ENCODE data around the gene IGF2BP1.

IGF2BP1 gene

DNA sequence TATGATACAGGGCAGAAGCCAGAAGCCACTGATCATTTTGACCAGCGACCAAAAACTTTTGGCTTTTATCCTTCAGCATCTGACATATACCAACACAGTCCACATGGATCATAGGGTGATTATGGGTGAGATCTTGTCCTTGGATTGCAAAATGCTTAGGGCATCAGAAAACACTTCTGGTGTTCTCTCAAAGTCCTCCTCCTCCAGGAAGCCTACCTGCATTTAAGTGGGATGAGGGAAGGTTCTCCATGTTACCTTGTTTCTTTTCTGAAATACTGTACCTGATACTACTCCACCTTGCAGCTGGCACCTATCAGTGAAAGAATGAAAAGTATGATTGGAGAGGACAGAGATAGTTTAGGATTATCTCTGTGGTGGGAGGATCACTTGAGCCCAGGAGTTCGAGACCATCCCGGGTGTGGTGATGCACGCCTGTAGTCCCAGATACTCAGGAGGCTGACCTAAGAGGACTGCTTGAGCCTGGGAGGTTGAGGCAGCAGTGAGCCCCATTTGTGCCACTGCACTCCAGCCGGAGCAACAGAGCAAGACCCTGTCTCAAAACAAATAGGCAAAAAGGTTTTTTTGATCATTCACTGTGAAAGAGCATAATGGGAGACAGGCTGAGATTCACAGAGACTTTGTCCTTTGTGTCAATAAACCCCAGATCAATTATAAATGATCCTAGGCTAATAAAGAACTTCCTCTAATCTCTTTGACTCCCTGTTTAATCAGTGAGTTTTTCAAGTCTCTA lies 88.6 kb downstream of the IGF2BP1 start:
- H3K4me3 ChIP-seq = no peak overlapping the region
- DNase-seq (ENCODE audit: low spot score) = no peak
- TF ChIP-seq, protein P1, sequence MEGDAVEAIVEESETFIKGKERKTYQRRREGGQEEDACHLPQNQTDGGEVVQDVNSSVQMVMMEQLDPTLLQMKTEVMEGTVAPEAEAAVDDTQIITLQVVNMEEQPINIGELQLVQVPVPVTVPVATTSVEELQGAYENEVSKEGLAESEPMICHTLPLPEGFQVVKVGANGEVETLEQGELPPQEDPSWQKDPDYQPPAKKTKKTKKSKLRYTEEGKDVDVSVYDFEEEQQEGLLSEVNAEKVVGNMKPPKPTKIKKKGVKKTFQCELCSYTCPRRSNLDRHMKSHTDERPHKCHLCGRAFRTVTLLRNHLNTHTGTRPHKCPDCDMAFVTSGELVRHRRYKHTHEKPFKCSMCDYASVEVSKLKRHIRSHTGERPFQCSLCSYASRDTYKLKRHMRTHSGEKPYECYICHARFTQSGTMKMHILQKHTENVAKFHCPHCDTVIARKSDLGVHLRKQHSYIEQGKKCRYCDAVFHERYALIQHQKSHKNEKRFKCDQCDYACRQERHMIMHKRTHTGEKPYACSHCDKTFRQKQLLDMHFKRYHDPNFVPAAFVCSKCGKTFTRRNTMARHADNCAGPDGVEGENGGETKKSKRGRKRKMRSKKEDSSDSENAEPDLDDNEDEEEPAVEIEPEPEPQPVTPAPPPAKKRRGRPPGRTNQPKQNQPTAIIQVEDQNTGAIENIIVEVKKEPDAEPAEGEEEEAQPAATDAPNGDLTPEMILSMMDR (IDR thresholded peaks at IDR 0.05) = no peak
- H3K27ac ChIP-seq = no peak overlapping the region

GRCh38 chr17:49086316-49086605 lies 89.1 kb downstream of the IGF2BP1 start:
- TF ChIP-seq, protein P1 (IDR thresholded peaks at IDR 0.05) = no peak
- DNase-seq (ENCODE audit: low spot score) = no peak
- no peak overlapping the region for H3K27ac ChIP-seq
- no peak overlapping the region for H3K4me3 ChIP-seq

GRCh38 chr17:49086649-49087048 lies 89.5 kb downstream of the IGF2BP1 start:
- DNase-seq (ENCODE audit: low spot score) = no peak
- TF ChIP-seq, protein P1 (IDR thresholded peaks at IDR 0.05) = no peak
- H3K4me3 ChIP-seq = no peak overlapping the region
- H3K27ac ChIP-seq = no peak overlapping the region

DNA sequence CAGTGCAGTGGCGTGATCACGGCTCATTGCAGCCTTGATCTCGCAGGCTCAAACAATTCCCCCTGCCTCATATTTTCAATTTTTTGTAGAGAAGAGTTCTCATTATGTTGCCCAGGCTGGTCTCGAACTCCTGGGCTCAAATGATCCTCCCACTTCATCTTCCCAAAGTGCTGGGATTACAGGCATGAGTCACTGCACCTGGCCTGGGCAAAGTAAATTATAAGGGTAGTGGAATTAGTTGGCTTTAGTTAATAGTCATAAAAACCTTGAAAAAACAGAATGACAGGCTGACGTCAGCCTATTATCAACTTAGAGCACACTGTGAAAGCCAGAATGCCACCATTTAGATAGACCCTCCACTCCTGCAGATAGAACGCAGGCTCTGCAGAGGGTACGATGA lies 91.9 kb downstream of the IGF2BP1 start:
- DNase-seq (ENCODE audit: low spot score) = no peak
- H3K27ac ChIP-seq = no peak overlapping the region
- H3K4me3 ChIP-seq = no peak overlapping the region
- TF ChIP-seq, protein P1 (IDR thresholded peaks at IDR 0.05) = no peak

- TF ChIP-seq, protein P1 (IDR thresholded peaks at IDR 0.05) = no peak
- no peak overlapping the region for H3K27ac ChIP-seq
- no peak overlapping the region for H3K4me3 ChIP-seq
- no peak for DNase-seq (ENCODE audit: low spot score)
Measured at GRCh38 chr17:49090878-49091594, 93.9 kb downstream of the IGF2BP1 start.

DNA sequence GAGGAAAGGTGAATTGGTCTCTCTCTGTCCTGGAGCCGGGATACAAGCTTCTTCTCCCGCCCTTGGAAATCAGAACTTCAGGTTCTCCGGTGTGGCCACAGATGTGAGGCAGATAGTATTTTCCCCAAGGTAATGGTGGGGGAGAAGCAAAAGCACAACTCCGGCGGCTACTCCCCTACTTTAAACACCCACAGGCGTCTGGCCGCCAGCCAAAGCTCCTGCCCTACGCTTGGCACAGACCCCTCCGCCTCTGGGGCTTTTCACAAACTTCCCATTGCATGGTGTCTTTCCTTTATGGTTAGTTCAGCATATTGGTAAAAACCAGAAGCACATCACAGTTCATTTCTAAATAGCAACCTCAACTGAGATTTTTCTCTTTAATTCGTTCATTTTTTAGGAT lies 95.9 kb downstream of the IGF2BP1 start:
- DNase-seq (ENCODE audit: low spot score) = no peak
- Histone ChIP-seq H3K4me3 (no peak overlapping the region), H3K27ac (no peak overlapping the region)
- TF ChIP-seq, protein P1 (IDR thresholded peaks at IDR 0.05) = no peak

GRCh38 chr17:49100601-49101000 lies 103.4 kb downstream of the IGF2BP1 start:
- no peak for DNase-seq (ENCODE audit: low spot score)
- Histone ChIP-seq H3K4me3 (no peak overlapping the region), H3K27ac (no peak overlapping the region)
- TF ChIP-seq, protein P1 (IDR thresholded peaks at IDR 0.05) = no peak
